SK-N-DZ (cell line): Measurements from ENCODE around the gene ARMH1.
"Not testable (repeated sequence)": the region's sequence is repeated elsewhere in the genome, so short reads cannot be mapped to it uniquely, and the experiment has no call there.

ENCODE experiments used
- DNase-seq: peaks from one replicate; pipeline ENCODE4 v3.0.0-alpha.2; 2015; ENCODE audit warnings: low spot score

ARMH1 gene

DNA sequence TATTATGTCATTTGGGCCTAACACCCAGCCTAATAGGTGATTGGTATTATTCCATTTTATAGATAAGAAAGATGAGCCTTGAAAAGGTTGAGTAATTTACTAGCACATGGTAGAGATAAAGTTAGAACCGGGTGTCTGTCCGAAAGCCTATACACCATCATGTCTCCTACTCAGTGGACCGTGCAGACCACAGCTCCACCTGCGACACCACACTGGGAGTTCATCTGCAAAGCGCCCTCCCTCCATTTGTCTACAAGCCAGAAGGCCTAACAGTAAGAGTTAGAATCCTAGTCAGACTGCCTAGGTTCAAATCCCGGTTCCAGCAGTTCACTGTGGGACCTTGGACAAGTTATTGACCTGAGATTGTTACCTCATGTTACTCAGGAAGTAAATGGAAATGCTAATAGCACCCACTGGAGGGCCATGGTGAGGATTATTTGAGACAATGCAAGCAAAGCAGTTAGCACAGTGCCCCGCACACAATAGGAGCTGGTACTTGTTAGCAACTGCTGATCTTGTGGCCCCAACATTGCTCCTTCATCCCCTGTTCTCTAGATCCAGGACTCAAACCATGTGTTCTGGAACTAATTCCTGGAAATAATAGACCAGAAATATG lies 20.5 kb downstream of the ARMH1 start:
- DNase-seq = no peak

DNA sequence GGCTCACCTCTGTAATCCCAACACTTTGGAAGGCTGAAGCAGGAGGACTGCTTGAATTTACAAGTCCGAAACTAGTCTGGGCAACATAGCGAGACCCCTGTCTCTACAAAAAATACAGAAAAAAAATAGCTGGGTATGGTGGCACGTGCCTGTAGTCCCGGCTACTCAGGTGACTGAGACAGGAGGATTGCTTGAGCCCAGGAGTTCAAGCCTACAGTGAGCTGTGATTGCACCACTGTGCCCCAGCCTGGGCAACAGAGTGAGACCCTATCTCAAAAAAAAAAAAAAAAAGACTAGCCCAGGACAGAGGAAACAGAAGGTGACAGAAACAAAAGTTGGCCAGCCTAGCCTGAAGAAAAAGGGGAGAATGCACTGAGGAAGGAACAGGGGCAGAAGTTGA lies 21.2 kb downstream of the ARMH1 start:
- DNase-seq = no peak

DNA sequence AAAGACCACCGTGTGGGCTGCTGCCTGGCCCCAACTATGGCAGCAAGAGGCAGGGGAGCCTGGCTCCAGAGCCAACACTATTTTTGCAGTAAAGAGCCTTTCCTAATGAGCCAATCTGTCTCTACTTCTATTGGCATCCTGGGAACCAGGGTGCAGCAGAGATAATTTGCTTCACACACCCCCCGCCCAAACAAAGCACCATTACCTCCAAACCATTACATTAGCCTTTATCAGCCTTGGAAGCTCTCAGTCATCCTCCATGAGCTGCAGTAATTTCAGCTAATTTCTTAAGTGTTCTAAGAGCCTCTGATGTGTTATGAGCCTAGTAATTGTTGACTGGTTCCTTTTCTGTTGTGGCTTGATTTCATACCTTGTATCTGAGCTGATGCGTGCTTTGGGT lies 21.6 kb downstream of the ARMH1 start:
- no peak for DNase-seq

DNA sequence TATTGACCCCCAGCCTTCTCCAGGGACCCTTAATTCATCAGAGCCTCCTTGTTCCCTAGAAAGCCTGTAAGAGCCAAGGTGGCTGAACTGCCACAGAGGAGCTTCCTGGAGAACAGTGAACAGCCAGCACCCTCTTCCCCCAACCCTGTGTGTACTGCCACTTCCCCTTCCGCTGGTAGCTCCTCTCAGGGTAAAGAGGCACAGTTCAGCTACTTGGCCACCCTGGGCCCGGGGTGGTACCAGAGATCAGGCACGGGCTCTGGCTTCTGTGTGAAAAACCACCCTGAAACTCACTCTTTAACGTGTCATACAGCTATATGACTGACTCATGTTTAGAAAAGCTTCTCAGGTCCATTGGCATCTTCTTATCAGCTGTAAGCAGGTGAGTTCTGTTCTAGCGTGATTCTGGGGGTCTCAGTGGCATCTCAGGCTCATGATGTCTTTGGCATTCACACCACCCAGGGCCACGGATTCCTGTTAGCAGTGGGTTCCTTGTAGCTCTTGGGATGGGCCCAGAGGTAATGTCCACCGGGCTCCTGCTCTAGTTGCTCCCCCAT lies 22.4 kb downstream of the ARMH1 start:
- no peak for DNase-seq

DNA sequence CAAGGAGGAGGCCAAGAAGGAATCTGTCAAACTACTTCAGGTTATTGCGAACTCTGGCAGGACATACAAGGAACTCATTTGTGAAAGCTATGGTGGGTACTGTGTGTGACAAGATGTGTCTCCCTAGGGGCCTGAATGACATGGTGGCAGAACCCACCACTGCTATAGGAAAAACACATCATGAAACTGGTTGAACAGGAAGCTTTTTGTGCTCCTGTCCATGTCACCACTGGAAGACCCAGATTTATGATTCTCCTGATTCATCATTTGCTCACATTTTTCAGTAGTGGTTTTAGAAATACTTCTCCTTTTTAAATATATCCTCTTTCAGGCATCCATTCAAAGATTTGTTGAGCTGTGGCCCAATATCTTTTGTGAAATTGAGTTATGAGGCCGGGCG lies 23.6 kb downstream of the ARMH1 start:
- DNase-seq = no peak

DNA sequence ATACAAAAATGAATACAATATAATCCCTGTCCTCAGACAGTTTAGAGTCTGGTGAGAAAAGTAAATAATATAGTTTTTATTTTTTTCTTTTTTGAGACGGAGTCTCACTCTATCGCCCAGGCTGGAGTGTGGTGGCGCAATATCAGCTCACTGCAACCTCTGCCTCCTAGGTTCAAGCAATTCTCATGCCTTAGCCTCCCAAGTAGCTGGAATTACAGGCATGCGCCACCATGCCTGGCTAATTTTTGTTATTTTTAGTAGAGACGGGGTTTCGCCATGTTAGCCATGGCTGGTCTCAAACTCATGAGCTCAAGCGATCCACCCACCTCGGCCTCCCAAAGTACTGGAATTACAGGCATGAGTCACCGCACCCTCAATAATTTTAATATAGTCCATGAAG lies 24.9 kb downstream of the ARMH1 start:
- DNase-seq = not testable (repeated sequence)

DNA sequence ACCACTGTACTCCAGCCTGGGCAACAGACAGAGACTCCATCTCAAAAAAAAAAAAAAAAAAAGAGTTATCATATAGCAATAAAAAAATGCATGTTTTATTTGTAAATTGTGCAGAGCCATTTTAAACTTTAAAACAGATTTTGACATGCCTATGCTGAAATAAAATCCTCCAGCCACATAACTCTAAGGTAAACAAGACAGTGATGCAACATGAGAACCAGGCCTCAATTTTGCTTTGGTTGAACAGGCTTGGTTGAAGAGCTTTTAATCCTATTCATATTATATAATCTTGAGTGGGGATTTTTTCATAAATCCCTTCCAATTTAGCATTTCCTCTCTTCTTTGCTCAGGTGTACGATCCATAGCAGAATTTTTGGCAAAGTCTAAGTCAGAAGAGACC lies 26.1 kb downstream of the ARMH1 start:
- no peak for DNase-seq

DNA sequence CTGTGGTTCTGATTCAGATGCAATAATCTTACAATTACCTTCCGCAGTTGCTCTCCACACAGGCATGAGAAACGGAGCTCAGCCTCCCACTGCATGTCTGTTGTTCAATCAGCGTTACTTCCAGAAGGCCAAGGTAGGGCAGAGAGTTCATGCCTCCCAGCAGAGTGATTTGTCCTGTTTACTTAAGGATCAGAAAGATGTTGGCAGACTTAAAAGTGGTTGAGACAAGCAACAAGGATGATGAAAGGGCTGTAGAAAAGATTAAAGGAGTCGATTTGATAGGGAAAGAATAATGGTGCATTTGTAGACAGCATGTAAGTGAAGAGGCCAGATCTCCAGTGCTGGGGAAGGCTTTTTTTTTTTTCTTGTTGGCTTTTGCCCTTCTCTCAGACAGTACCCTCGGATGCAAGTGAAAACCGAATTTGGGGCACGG lies 26.6 kb downstream of the ARMH1 start:
- no peak for DNase-seq

DNA sequence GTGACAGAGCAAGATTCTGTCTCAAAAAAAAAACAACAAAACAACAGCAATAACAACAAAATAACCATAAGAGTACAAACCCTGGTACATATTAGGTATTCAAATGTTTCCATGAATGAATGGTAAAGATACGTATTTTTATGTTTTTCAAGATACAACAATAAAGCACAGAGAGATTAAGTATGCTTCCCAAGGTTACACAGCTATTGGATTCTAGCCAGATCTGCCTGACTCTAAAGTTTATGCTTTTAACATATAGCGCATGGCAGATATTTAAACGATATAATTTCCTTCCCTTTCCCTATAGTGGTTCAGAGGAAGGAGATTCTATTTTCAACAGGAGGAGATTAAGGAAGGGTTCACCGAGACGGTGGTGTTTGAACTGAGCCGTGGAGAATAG lies 31.0 kb downstream of the ARMH1 start:
- no peak for DNase-seq

DNA sequence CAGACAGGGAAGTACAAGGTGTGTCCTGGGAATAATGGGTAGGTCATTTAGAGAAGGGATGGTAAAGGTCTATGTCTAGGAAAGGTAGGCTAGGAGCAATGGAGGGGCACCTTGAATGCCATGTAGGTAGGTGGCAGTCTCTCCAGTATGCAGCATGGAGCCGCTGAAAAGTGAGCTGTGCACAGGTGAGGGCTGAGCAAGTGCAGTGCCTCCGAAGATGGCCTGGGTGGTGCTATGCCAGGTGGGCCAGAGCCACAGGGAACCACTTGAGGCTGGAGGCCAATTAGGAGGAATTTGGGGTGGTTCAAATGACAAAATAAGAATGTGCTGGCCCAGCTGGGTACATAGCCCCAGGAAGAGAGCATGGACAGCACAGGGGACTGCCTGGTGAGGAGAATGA lies 31.4 kb downstream of the ARMH1 start:
- DNase-seq = no peak

DNA sequence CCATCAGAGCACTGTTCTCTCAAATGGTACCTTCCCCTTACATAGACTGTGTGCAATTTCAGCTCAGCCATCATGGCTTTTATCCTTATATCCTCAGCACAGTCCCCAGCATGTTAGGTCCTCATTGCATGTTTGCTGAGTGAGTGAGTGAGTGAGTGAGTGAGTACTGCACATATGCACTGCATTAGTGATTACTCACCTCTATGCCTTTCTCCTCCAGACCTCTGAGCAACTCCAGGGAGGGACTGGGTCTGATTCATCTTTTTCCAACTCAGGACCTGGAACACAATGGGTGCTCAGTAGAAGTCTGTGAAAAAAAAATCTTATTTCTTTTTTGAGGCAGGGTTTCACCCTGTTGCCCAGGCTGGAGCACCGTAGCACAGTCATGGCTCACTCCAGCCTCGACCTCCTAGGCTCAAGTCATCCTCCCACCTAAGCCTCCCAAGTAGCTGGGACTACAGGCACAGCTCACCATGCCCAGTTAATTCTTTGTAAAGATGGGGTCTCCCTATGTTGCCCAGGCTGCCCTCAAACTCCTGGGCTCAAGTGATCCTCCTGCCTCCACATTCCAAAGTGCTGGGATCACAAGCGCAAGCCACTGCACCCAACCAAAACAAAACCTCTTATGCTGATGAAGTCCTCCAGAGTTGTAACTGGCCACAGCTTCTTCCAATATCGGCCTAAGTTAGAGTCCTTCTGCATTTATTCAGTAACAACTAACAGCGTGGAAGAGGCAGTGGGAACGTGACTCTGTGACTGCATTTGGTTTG lies 32.8 kb downstream of the ARMH1 start:
- no peak for DNase-seq

DNA sequence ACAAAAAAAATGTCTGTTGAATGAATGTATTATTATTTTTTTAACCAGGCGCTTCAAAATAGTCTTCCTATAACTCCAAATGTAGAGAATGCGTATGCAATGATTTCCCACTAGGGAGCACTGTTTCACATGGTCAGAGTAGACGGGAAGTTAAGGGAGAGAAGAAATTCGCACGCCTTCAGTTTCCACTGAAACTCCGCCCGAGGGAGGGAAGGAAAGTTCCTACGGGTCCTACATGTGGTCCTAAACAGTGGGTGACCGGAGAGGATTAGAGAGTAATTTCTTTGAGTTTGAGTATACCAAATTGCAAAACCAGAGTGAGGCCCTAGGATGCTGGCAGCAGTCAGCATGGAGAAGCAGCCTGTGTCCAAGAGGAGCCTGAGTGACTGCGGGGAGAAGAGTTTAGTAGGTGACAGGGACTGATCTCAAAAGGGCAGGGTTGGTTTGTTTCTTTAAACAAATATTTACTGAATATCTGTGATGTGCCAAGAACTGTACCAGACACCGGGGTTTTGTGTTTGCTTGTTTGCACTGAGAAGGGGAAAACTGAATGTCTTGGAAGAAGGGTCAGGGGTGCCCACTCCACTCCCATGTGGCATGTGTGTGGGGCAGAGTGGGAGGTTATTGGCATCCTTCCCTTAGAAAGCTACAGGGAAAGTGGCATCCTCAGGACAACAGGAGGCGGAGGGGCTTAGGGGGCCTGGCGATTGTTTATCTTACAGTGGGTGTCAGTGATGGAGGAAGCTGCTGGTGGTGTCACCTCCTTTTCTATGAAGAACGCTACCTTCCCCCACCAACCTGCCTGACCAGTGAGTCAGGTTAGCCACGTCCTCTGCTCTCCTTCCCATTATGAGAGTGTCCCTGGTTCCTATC lies 33.7 kb downstream of the ARMH1 start:
- DNase-seq = no peak

DNA sequence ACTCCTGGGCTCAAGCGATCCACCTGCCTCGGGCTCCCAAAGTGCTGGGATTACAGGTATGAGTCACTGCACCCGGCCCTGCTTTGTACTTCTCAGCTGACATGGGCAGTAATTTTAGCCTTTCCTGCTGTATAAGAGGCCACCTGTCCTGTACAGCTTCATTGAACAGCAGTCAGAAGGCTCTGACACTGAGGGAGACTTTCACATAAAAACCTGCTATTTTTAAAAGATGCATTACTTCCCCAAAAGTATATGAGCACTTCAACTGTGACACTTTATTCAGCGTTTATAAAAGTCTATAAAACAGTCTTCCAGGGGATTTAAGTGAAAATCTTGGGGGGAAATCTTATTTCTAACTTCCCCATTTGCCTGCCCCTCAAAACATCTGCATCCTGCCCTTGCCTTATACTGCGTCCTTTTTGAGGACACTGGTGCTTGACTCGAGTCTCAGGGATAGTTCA lies 38.8 kb downstream of the ARMH1 start:
- no peak for DNase-seq

DNA sequence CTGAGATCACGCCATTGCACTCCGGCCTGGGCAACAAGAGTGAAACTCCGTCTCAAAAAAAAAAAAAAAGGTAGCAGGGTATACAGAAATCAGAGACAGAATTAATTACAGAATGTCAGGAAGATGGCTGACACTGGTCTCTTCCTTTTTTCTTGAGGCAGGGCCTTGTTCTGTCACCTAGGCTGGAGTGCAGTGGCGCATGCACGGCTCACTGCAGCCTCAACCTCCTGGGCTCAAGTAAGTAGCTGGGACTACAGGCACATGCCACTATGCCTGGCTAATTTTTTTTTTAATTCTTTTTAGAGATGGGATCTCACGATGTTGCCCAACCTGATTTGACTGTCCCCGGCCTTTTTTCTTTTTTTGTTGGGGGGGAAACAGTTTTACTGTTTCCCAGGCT lies 40.0 kb downstream of the ARMH1 start:
- DNase-seq = no peak

DNA sequence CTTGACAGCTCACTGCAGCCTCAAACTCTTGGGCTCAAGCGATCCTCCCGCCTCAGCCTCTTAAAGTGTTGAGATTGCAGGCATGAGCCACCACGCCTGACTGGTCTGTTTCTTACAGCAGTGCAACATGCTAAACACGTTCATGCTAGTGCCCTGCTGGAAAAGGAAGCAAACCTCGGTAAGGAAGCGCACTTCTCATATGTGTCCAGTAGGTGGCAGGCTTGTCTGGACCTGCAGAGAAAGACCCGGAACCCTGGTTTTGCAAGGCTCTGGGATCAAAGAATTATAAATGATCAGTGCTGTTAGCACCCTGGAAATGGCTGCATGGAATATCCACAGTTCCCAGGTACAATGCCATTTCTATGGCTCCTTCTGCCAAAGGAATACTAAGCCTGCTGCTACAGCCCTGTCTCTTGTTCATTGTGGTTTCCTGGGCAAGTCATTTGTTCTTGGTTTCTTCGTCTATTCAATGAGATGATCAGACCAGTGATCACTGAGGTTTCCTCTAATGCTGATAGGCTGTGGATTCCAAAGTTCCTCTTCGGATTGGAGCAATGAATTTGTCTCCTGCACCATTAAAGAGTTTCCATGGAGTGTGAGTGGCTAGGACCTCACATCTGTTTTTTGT lies 40.5 kb downstream of the ARMH1 start:
- peak; percentile 73 for DNase-seq

DNA sequence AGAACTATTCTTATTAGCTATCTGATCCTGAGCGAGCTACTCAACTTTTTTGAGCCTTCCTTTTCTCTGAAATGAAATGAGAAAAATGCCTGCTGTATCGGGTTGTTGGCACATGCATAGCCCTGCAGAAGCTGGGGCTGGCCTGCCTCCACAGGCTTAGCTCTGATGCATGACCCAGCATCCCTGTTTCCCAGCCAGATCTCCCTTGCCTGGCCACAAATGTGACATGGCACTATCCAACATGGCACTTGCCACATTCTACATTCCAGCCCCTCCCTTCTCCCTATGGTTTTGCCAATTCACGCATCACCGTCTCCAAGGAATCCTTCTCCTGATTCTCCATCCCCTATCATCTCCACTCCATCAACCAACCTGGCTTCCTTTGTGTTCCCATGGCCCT lies 42.6 kb downstream of the ARMH1 start:
- no peak for DNase-seq

DNA sequence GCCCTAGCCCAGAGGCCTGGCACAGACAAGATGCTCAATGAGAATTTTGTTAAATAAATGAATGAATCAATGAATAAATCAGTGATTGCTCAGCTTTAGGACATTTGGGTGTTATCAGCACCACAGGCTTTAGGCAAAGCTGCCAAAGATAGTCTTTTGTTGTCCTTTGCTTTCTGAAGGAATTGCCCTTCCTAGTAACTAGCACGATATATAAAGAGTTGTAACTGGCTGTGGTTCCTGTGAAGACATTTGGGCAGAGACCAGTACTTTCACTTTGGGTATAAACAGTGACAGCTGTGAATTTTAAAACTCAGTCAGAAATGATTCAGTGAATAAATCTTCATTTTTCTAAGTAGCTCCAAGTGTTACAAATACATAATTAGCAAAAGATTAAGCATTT lies 43.1 kb downstream of the ARMH1 start:
- no peak for DNase-seq

DNA sequence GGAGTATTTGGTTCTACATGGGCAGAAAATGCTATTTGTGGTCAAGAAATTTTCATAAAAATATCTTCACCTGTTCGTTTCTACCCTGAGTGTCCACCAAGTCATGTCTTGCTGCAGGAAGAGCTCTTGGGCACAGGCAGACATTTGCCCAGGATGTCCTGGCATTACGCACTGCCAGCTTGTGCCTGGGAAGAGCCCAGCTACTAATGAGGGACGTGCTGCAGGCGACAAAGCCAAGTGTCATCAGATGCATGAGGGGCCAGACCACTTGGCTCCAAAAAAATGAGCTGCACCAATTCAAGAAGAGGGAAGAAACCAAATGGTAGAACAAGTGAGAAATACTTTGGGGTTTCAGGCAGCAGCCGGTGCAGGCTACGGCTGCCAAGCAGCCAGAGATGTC lies 43.6 kb downstream of the ARMH1 start:
- DNase-seq = no peak

DNA sequence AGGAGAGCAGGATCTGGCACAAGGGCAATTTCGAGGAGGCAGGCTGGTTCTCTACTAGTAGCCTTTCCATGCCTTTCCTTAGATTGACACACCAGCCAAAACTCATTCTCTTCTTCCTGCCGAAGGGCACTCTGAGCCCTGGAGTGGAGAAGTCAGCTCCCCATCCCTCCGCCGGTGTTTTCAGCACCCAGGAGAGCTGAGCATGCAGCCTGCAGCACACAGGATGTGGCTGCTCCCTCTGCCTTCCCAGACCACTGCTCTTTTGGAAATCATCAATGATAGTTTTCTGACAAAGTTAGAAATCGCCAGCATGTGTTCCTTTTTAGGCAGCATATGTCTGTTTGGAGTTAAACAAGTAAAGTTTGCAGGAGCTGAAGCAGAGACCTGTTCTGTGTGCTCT lies 44.8 kb downstream of the ARMH1 start:
- DNase-seq = no peak

DNA sequence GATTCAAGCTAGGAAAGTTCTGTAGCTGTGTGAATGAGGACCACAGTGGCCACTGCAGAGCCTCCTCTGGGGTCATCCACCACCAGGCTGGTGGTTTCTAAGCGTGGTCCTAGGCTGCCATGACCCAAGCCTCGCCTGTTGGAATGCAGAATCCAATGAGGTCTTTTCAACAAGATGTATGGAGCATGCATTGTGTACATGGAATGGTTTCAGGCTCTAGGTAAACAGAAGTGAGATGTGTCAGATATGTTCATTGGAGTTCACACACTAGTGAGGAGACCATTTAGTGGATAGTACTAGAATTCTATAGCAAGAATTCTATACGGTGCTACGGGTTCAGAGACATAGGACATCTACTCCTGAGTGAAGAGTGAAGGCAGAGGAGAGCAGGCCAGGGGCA lies 45.8 kb downstream of the ARMH1 start:
- DNase-seq = no peak

DNA sequence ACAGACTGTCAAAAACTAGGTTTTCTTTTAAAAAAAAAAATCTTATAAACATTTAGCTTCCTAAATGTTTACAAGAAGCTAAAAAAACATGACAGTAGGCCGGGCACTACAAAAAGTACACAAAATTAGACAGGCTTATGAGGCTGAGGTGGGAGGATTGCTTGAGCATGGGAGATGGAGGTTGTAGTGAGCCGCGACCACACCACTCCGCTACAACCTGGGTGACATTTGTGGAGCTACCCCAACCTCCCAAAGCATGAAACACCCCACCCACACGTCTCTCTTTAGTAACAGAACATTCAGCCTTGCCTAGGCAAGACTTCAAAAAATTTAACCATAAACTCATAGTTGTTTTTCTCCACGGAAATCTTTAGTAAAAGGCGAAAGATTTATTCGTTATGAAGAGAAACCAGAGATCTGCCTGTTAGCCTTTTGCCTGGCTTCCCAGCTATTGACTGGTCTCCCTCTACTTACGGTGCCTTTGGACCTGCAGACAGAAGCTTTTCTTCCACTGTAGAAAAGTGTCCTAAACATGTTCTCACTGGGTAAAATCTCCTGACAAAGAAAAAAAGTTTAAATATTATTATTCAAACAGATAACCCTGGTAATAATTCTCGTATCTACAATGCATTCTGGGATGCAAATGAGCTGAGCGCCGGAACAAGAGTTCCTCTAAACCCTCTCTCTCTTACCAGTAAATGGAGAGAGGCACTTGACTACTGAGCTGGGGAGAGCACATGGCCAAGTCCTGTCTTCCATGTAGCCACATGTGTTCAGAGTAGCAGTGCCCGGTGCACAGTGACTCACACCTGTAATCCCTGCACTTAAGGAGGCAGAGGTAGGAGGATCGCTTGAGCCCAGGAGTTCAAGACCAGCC lies 47.2 kb downstream of the ARMH1 start:
- peak; percentile 97 for DNase-seq
